GM12875 (cell line): ENCODE data around the gene TPST1.
A peak's percentile ranks its signal among the peaks of the same experiment; 100 is the strongest.

Experiments used
- H3K4me3 ChIP-seq: one replicate; pipeline ENCODE4 v1.5.1; 2011; ENCODE audit warnings: low read depth, low read length, control low read depth
- CTCF ChIP-seq: IDR thresholded peaks from 2 replicates; pipeline ENCODE4 v1.5.1; 2011; ENCODE audit warnings: low read depth, mild to moderate bottlenecking, control low read depth, inconsistent platforms, low read length, moderate library complexity, borderline replicate concordance; ENCODE audit not compliant: insufficient read depth

TPST1 gene

GRCh38 chr7:66189695-66190503, 15.2 kb upstream of the TPST1 start:
- no peak overlapping the region for H3K4me3 ChIP-seq
- TF ChIP-seq CTCF, result no peak

- TF ChIP-seq CTCF, result no peak
- H3K4me3 ChIP-seq, result no peak overlapping the region
Measured at GRCh38 chr7:66190504-66190857, 14.7 kb upstream of the TPST1 start.

GRCh38 chr7:66193146-66193725, 11.9 kb upstream of the TPST1 start:
- no peak overlapping the region for H3K4me3 ChIP-seq
- no peak for TF ChIP-seq CTCF

GRCh38 chr7:66198469-66198868, 6.7 kb upstream of the TPST1 start:
- no peak for TF ChIP-seq CTCF

GRCh38 chr7:66198956-66199355, 6.2 kb upstream of the TPST1 start:
- H3K4me3 ChIP-seq, result no peak overlapping the region
- TF ChIP-seq CTCF, result no peak

More at GRCh38 chr7:66198469-66198868, 6.7 kb upstream of the TPST1 start:
- H3K4me3 ChIP-seq, result no peak overlapping the region

- no peak overlapping the region for H3K4me3 ChIP-seq
- TF ChIP-seq CTCF, result no peak
Measured at GRCh38 chr7:66202441-66202840, 2.7 kb upstream of the TPST1 start.

- TF ChIP-seq CTCF, result no peak
Measured at GRCh38 chr7:66205741-66206090, 582 bp downstream of the TPST1 start.

More at GRCh38 chr7:66205741-66206090, 582 bp downstream of the TPST1 start:
- peak overlapping the region; percentile 98 for H3K4me3 ChIP-seq
